NAMALWA (cell line): ENCODE results near the gene HPSE2.
"Not testable (repeated sequence)": the region's sequence is repeated elsewhere in the genome, so short reads cannot be mapped to it uniquely, and the experiment has no call there.

ENCODE experiments used
- DNase-seq: peaks from one replicate; pipeline ENCODE4 v3.0.0-alpha.2; 2015; ENCODE audit warnings: low spot score

The HPSE2 gene

GRCh38 chr10:98919899-98920298 lies 315.8 kb downstream of the HPSE2 start:
- no peak for DNase-seq

- DNase-seq, result no peak
Measured at GRCh38 chr10:98917828-98918227, 317.8 kb downstream of the HPSE2 start.

GRCh38 chr10:98916526-98917125 lies 319.0 kb downstream of the HPSE2 start:
- no peak for DNase-seq

- DNase-seq, result no peak
Measured at GRCh38 chr10:98915911-98916310, 319.7 kb downstream of the HPSE2 start.

GRCh38 chr10:98910546-98910945 lies 325.1 kb downstream of the HPSE2 start:
- DNase-seq, result no peak

- DNase-seq, result no peak
Measured at GRCh38 chr10:98910048-98910447, 325.6 kb downstream of the HPSE2 start.

GRCh38 chr10:98908868-98909267 lies 326.8 kb downstream of the HPSE2 start:
- DNase-seq, result no peak

- DNase-seq, result not testable (repeated sequence)
Measured at GRCh38 chr10:98908247-98908646, 327.4 kb downstream of the HPSE2 start.

GRCh38 chr10:98901441-98902110 lies 334.1 kb downstream of the HPSE2 start:
- DNase-seq, result no peak

GRCh38 chr10:98899018-98899417 lies 336.6 kb downstream of the HPSE2 start:
- DNase-seq, result no peak

GRCh38 chr10:98892523-98892922 lies 343.1 kb downstream of the HPSE2 start:
- no peak for DNase-seq

- no peak for DNase-seq
Measured at GRCh38 chr10:98886686-98887085, 349.0 kb downstream of the HPSE2 start.

- DNase-seq, result no peak
Measured at GRCh38 chr10:98885378-98885777, 350.3 kb downstream of the HPSE2 start.

GRCh38 chr10:98881789-98882188 lies 353.9 kb downstream of the HPSE2 start:
- no peak for DNase-seq

- no peak for DNase-seq
Measured at GRCh38 chr10:98880971-98881370, 354.7 kb downstream of the HPSE2 start.

- DNase-seq, result no peak
Measured at GRCh38 chr10:98878921-98879320, 356.7 kb downstream of the HPSE2 start.

GRCh38 chr10:98878418-98878817 lies 357.2 kb downstream of the HPSE2 start:
- DNase-seq, result no peak

GRCh38 chr10:98861962-98862361 lies 373.7 kb downstream of the HPSE2 start:
- no peak for DNase-seq

- peak; percentile 9 for DNase-seq
Measured at GRCh38 chr10:98858525-98858924, 377.1 kb downstream of the HPSE2 start.

GRCh38 chr10:98855403-98856189 lies 380.1 kb downstream of the HPSE2 start:
- no peak for DNase-seq

GRCh38 chr10:98852686-98853085 lies 383.0 kb downstream of the HPSE2 start:
- peak; percentile 14 for DNase-seq

GRCh38 chr10:98848361-98848760 lies 387.3 kb downstream of the HPSE2 start:
- no peak for DNase-seq

- no peak for DNase-seq
Measured at GRCh38 chr10:98846787-98847186, 388.9 kb downstream of the HPSE2 start.
